Stimulated activated memory B cell treated with anti-CD40 and anti-IgM and Interleukin-4, amounts not matched to agents 10 μg/mL and 1 μg/mL and 100 μg/mL, for 72 hours (primary cell): ENCODE results near the gene JUN.

Experiments
- ATAC-seq: fragments of 150-1000 bp; cut with Tn5 transposase; 2 replicates; pipeline ENCODE4 v1.10.0; 2021
- H3K27ac Mint-ChIP-seq: one replicate; pipeline ENCODE4 v1.8.0; 2022; ENCODE audit warnings: mild to moderate bottlenecking, mixed read lengths
- H3K27me3 Mint-ChIP-seq: one replicate; pipeline ENCODE4 v1.8.0; 2022; ENCODE audit warnings: mixed read lengths
- H3K36me3 Mint-ChIP-seq: one replicate; pipeline ENCODE4 v1.8.0; 2022; ENCODE audit warnings: mixed read lengths
- H3K4me1 Mint-ChIP-seq: one replicate; pipeline ENCODE4 v1.8.0; 2022; ENCODE audit warnings: mixed read lengths
- H3K4me3 Mint-ChIP-seq: one replicate; pipeline ENCODE4 v1.8.0; 2022; ENCODE audit warnings: mild to moderate bottlenecking, moderate library complexity, mixed read lengths
- H3K9me3 Mint-ChIP-seq: one replicate; pipeline ENCODE4 v1.8.0; 2022; ENCODE audit warnings: mixed read lengths

JUN gene

GRCh38 chr1:58741678-58742553 is 41.9 kb downstream of the JUN start:
- H3K27ac Mint-ChIP-seq = no peak overlapping the region
- no peaks in the 10 kb centered on the region for H3K36me3 Mint-ChIP-seq
- ATAC-seq = no peak

GRCh38 chr1:58739856-58740466 is 43.9 kb downstream of the JUN start:
- H3K27me3 Mint-ChIP-seq = no peaks in the 10 kb centered on the region
- no peaks in the 10 kb centered on the region for H3K4me1 Mint-ChIP-seq
- no peak overlapping the region for H3K27ac Mint-ChIP-seq
- no peaks in the 10 kb centered on the region for H3K36me3 Mint-ChIP-seq
- H3K4me3 Mint-ChIP-seq = no peak overlapping the region
- H3K9me3 Mint-ChIP-seq = no peaks in the 10 kb centered on the region
- no peak for ATAC-seq

More at GRCh38 chr1:58741678-58742553, 41.9 kb downstream of the JUN start:
- peaks cover 16% of the 10 kb centered on the region for H3K27me3 Mint-ChIP-seq
- no peak overlapping the region for H3K4me3 Mint-ChIP-seq
- H3K9me3 Mint-ChIP-seq = no peaks in the 10 kb centered on the region
- H3K4me1 Mint-ChIP-seq = no peaks in the 10 kb centered on the region

- no peaks in the 10 kb centered on the region for H3K27me3 Mint-ChIP-seq
- no peaks in the 10 kb centered on the region for H3K4me1 Mint-ChIP-seq
- H3K36me3 Mint-ChIP-seq = no peaks in the 10 kb centered on the region
- no peak overlapping the region for H3K27ac Mint-ChIP-seq
- H3K9me3 Mint-ChIP-seq = no peaks in the 10 kb centered on the region
- H3K4me3 Mint-ChIP-seq = no peak overlapping the region
- no peak for ATAC-seq
Observed at GRCh38 chr1:58738876-58739275, 45.0 kb downstream of the JUN start.

- no peak for ATAC-seq
- Mint-ChIP-seq H3K27me3 (no peaks in the 10 kb centered on the region), H3K4me1 (no peaks in the 10 kb centered on the region), H3K4me3 (no peak overlapping the region), H3K27ac (no peak overlapping the region), H3K36me3 (no peaks in the 10 kb centered on the region), H3K9me3 (no peaks in the 10 kb centered on the region)
Observed at GRCh38 chr1:58735586-58735985, 48.3 kb downstream of the JUN start.

GRCh38 chr1:58734630-58735029 is 49.2 kb downstream of the JUN start:
- no peak overlapping the region for H3K4me3 Mint-ChIP-seq
- H3K36me3 Mint-ChIP-seq = no peaks in the 10 kb centered on the region
- H3K9me3 Mint-ChIP-seq = no peaks in the 10 kb centered on the region
- H3K27me3 Mint-ChIP-seq = no peaks in the 10 kb centered on the region
- ATAC-seq = no peak
- no peak overlapping the region for H3K27ac Mint-ChIP-seq
- H3K4me1 Mint-ChIP-seq = no peaks in the 10 kb centered on the region

GRCh38 chr1:58732087-58732775 is 51.6 kb downstream of the JUN start:
- Mint-ChIP-seq H3K36me3 (no peaks in the 10 kb centered on the region), H3K4me1 (no peaks in the 10 kb centered on the region), H3K4me3 (no peak overlapping the region), H3K27ac (no peak overlapping the region), H3K27me3 (no peaks in the 10 kb centered on the region), H3K9me3 (no peaks in the 10 kb centered on the region)
- ATAC-seq = no peak
